ENCODE data around the gene TMEM121B. TPM values are rescaled to one million over a fixed set of nuclear protein-coding genes. Genes with fewer than 3 reads are reported as not detected.

The TMEM121B gene
- total RNA-seq, 4 donors from 2014 or later: under 0.01 to 1.2 (median 0.75) TPM

GRCh38 chr22:17098379-17098819, 22.8 kb downstream of the TMEM121B start:
- H3K4me1 ChIP-seq: peaks cover 0 to 8% (median 3%) of the 10 kb centered on the region in 4 donors
- no peak for DNase-seq (ENCODE audit: low spot score in 2 of 2)
- H3K27ac ChIP-seq: no peak overlapping the region
- WGBS, 2 donors: 64 to 74% methylated on average over 7 of the region's 7 CpGs
- no peaks in the 10 kb centered on the region for H3K9me3 ChIP-seq
- peaks cover 0 to 65% (median 21%) of the 10 kb centered on the region in 3 donors for H3K36me3 ChIP-seq
- no peak overlapping the region for H3K4me3 ChIP-seq
- H3K27me3 ChIP-seq: no peaks in the 10 kb centered on the region
- TF ChIP-seq CTCF (IDR thresholded peaks at IDR 0.05): no peak
- TF ChIP-seq EP300 (IDR thresholded peaks at IDR 0.05): peak in 1 of 2 donors; percentile 75
- no peak for TF ChIP-seq POLR2A (IDR thresholded peaks at IDR 0.05)

GRCh38 chr22:17097701-17098100, 23.5 kb downstream of the TMEM121B start:
- no peak for DNase-seq (ENCODE audit: low spot score in 2 of 2)

GRCh38 chr22:17097062-17097461, 24.1 kb downstream of the TMEM121B start:
- 71 to 78% methylated on average over 6 of the region's 6 CpGs for WGBS, 2 donors
- no peak for DNase-seq (ENCODE audit: low spot score in 2 of 2)
- Histone ChIP-seq H3K9me3 (no peaks in the 10 kb centered on the region), H3K4me3 (no peak overlapping the region), H3K4me1 (peaks cover 0 to 7% (median 2%) of the 10 kb centered on the region in 4 donors), H3K36me3 (peaks cover 0 to 52% (median 16%) of the 10 kb centered on the region in 3 donors), H3K27ac (no peak overlapping the region), H3K27me3 (no peaks in the 10 kb centered on the region)
- TF ChIP-seq EP300 (IDR thresholded peaks at IDR 0.05): no peak
- TF ChIP-seq CTCF (IDR thresholded peaks at IDR 0.05): no peak
- TF ChIP-seq POLR2A (IDR thresholded peaks at IDR 0.05): no peak

More at GRCh38 chr22:17097701-17098100, 23.5 kb downstream of the TMEM121B start:
- TF ChIP-seq EP300 (IDR thresholded peaks at IDR 0.05): no peak
- no peak for TF ChIP-seq CTCF (IDR thresholded peaks at IDR 0.05)
- TF ChIP-seq POLR2A (IDR thresholded peaks at IDR 0.05): no peak
- Histone ChIP-seq H3K27me3 (no peaks in the 10 kb centered on the region), H3K4me1 (peaks cover 0 to 8% (median 3%) of the 10 kb centered on the region in 4 donors), H3K36me3 (peaks cover 0 to 58% (median 21%) of the 10 kb centered on the region in 3 donors), H3K9me3 (no peaks in the 10 kb centered on the region), H3K27ac (no peak overlapping the region), H3K4me3 (no peak overlapping the region)
- 74 to 79% methylated on average over 5 to 6 of the region's 6 CpGs for WGBS, 2 donors

GRCh38 chr22:17096071-17096470, 25.1 kb downstream of the TMEM121B start:
- peaks cover 0 to 42% (median 8%) of the 10 kb centered on the region in 3 donors for H3K36me3 ChIP-seq
- peaks cover 0 to 7% (median 0%) of the 10 kb centered on the region in 4 donors for H3K4me1 ChIP-seq
- H3K4me3 ChIP-seq: no peak overlapping the region
- DNase-seq (ENCODE audit: low spot score in 2 of 2): no peak
- no peaks in the 10 kb centered on the region for H3K27me3 ChIP-seq
- 88 to 95% methylated on average over 7 of the region's 7 CpGs for WGBS, 2 donors
- H3K9me3 ChIP-seq: no peaks in the 10 kb centered on the region
- TF ChIP-seq POLR2A (IDR thresholded peaks at IDR 0.05) (no peak), CTCF (IDR thresholded peaks at IDR 0.05) (no peak), EP300 (IDR thresholded peaks at IDR 0.05) (no peak)
- no peak overlapping the region for H3K27ac ChIP-seq

- H3K27ac ChIP-seq: no peak overlapping the region
- 68 to 72% methylated on average over 6 of the region's 6 CpGs for WGBS, 2 donors
- no peak for DNase-seq (ENCODE audit: low spot score in 2 of 2)
- no peak overlapping the region for H3K4me3 ChIP-seq
- no peaks in the 10 kb centered on the region for H3K9me3 ChIP-seq
- peaks cover 0 to 7% (median 0%) of the 10 kb centered on the region in 4 donors for H3K4me1 ChIP-seq
- no peaks in the 10 kb centered on the region for H3K27me3 ChIP-seq
- H3K36me3 ChIP-seq: peaks cover 0 to 36% (median 3%) of the 10 kb centered on the region in 3 donors
- TF ChIP-seq CTCF (IDR thresholded peaks at IDR 0.05): peak in 1 of 5 experiments; percentile 6
- TF ChIP-seq POLR2A (IDR thresholded peaks at IDR 0.05): no peak
These were observed 25.6 kb downstream of the TMEM121B start for GRCh38 chr22:17095538-17095937.

Data from tibial nerve (tissue), 4 donors.